Loucy (cell line): ENCODE data around the gene MCAM.

ENCODE experiments used
- H2AFZ ChIP-seq: fragments of 200-600 bp; sonication (generic); 2 replicates; pipeline ENCODE4 v1.6.0; 2016; ENCODE audit warnings: antibody characterized with exemption, mild to moderate bottlenecking, low read length, moderate library complexity
- H3F3A ChIP-seq: fragments of 200-600 bp; 2 replicates; pipeline ENCODE4 v1.6.0; 2016; ENCODE audit warnings: antibody characterized with exemption, low read depth, mild to moderate bottlenecking
- H3K27me3 ChIP-seq: fragments of 200-600 bp; sonication (generic); 2 replicates; pipeline ENCODE4 v1.6.1; 2014; ENCODE audit warnings: low read length, mild to moderate bottlenecking; ENCODE audit not compliant: insufficient read depth, poor library complexity, severe bottlenecking
- H3K36me3 ChIP-seq: fragments of 200-600 bp; sonication (generic); 2 replicates; pipeline ENCODE4 v1.6.1; 2016; ENCODE audit warnings: low read length; ENCODE audit not compliant: insufficient read depth
- H3K4me1 ChIP-seq: fragments of 200-600 bp; sonication (generic); 2 replicates; pipeline ENCODE4 v1.5.1; 2014; ENCODE audit warnings: low read length, mild to moderate bottlenecking; ENCODE audit not compliant: insufficient read depth, poor library complexity, severe bottlenecking
- H3K4me2 ChIP-seq: fragments of 200-600 bp; sonication (generic); 2 replicates; pipeline ENCODE4 v1.6.0; 2014; ENCODE audit warnings: antibody characterized with exemption, low read length, low read depth, mild to moderate bottlenecking; ENCODE audit not compliant: poor library complexity, severe bottlenecking
- H3K4me3 ChIP-seq: fragments of 200-600 bp; sonication (generic); 2 replicates; pipeline ENCODE4 v1.5.1; 2014; ENCODE audit warnings: low read length, mild to moderate bottlenecking, mixed read lengths; ENCODE audit not compliant: poor library complexity, severe bottlenecking
- H3K79me2 ChIP-seq: fragments of 200-600 bp; sonication (generic); 2 replicates; pipeline ENCODE4 v1.6.1; 2014; ENCODE audit warnings: low read length; ENCODE audit not compliant: insufficient read depth
- H3K9ac ChIP-seq: fragments of 200-600 bp; sonication (generic); 2 replicates; pipeline ENCODE4 v1.6.0; 2014; ENCODE audit warnings: mild to moderate bottlenecking, low read depth, low read length, moderate library complexity; ENCODE audit not compliant: poor library complexity, severe bottlenecking
- H3K9me2 ChIP-seq: fragments of 200-600 bp; sonication (generic); replicated peaks from 2 replicates; pipeline ENCODE4 v1.6.1; 2016; ENCODE audit warnings: low read depth, low read length, mixed read lengths
- H3K9me3 ChIP-seq: fragments of 200-600 bp; sonication (generic); 2 replicates; pipeline ENCODE4 v1.6.1; 2014; ENCODE audit warnings: mild to moderate bottlenecking, antibody characterized with exemption, low read length, low read depth; ENCODE audit not compliant: insufficient read depth
- H4K20me1 ChIP-seq: fragments of 200-600 bp; sonication (generic); 2 replicates; pipeline ENCODE4 v1.6.0; 2014; ENCODE audit warnings: antibody characterized with exemption, low read length, mild to moderate bottlenecking; ENCODE audit not compliant: insufficient read depth, poor library complexity, severe bottlenecking
- EZH2phosphoT487 ChIP-seq: fragments of 200-600 bp; IDR thresholded peaks from 2 replicates; pipeline ENCODE4 v1.6.1; 2018; ENCODE audit warnings: antibody characterized with exemption, mild to moderate bottlenecking, moderate library complexity, borderline replicate concordance
- TF ChIP-seq, protein P1 (sequence below): fragments of 200-600 bp; sonication (generic); conservative IDR thresholded peaks from 2 replicates; pipeline ENCODE4 v1.5.1; 2014; ENCODE audit warnings: mild to moderate bottlenecking, antibody characterized with exemption, low read length

MCAM gene

DNA sequence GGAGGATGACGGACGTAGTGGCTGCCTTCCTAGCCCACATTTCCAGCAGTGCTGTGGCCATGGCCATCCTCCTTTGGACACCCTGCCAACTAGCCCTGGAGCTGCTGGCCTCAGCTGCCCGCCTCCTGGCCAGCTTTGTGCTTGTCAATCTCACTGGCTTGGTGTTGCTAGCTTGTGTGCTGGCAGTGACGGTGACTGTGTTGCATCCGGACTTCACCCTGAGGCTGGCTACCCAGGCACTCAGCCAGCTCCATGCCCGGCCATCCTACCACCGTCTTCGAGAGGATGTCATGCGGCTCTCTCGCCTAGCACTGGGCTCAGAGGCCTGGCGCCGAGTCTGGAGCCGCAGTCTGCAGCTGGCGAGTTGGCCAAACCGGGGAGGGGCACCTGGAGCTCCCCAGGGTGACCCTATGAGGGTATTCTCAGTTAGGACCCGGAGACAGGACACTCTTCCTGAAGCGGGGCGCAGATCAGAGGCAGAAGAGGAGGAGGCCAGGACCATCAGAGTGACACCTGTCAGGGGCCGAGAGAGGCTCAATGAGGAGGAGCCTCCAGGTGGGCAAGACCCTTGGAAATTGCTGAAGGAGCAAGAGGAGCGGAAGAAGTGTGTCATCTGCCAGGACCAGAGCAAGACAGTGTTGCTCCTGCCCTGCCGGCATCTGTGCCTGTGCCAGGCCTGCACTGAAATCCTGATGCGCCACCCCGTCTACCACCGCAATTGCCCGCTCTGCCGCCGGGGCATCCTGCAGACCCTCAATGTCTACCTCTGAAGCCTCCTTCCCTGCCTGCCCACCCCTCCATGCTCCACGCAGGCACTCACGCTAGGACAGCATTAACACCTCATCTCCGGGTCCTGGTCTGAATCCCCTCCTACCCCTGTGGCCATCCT lies 19.0 kb upstream of the MCAM start:
- no peaks in the 10 kb centered on the region for H3K9me3 ChIP-seq
- H3K79me2 ChIP-seq = peaks cover 39% of the 10 kb centered on the region
- H3K9me2 ChIP-seq = no peaks in the 10 kb centered on the region
- peak overlapping the region; percentile 99 for H3K4me2 ChIP-seq
- peaks cover 5% of the 10 kb centered on the region for H3K27me3 ChIP-seq
- H2AFZ ChIP-seq = no peak overlapping the region
- H3K4me3 ChIP-seq = peak overlapping the region; percentile 99
- peaks cover 9% of the 10 kb centered on the region for H4K20me1 ChIP-seq
- H3F3A ChIP-seq = no peaks in the 10 kb centered on the region
- H3K36me3 ChIP-seq = no peaks in the 10 kb centered on the region
- peaks cover 51% of the 10 kb centered on the region for H3K4me1 ChIP-seq
- peak overlapping the region; percentile 100 for H3K9ac ChIP-seq
- no peak for TF ChIP-seq EZH2phosphoT487
- TF ChIP-seq, protein P1, sequence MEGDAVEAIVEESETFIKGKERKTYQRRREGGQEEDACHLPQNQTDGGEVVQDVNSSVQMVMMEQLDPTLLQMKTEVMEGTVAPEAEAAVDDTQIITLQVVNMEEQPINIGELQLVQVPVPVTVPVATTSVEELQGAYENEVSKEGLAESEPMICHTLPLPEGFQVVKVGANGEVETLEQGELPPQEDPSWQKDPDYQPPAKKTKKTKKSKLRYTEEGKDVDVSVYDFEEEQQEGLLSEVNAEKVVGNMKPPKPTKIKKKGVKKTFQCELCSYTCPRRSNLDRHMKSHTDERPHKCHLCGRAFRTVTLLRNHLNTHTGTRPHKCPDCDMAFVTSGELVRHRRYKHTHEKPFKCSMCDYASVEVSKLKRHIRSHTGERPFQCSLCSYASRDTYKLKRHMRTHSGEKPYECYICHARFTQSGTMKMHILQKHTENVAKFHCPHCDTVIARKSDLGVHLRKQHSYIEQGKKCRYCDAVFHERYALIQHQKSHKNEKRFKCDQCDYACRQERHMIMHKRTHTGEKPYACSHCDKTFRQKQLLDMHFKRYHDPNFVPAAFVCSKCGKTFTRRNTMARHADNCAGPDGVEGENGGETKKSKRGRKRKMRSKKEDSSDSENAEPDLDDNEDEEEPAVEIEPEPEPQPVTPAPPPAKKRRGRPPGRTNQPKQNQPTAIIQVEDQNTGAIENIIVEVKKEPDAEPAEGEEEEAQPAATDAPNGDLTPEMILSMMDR = no peak

DNA sequence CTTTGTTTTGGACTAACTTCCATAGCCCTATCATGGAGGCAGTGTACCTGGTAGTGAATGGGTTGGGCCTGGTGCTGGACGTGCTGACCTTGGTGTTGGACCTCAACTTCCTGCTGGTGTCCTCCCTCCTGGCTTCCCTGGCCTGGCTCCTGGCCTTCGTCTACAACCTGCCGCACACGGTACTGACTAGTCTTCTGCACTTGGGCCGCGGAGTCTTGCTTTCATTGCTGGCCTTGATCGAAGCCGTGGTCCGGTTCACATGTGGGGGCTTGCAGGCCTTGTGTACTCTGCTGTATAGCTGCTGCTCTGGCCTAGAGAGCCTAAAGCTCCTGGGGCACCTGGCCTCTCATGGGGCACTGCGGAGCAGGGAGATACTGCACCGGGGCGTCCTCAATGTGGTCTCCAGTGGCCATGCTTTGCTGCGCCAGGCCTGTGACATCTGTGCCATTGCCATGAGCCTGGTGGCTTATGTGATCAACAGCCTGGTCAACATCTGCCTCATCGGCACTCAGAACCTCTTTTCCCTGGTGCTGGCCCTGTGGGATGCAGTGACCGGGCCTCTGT lies 18.2 kb upstream of the MCAM start:
- H3K9me2 ChIP-seq = no peaks in the 10 kb centered on the region
- H3K36me3 ChIP-seq = no peaks in the 10 kb centered on the region
- TF ChIP-seq EZH2phosphoT487 = no peak
- TF ChIP-seq, protein P1 = no peak
- no peaks in the 10 kb centered on the region for H3F3A ChIP-seq
- peaks cover 39% of the 10 kb centered on the region for H3K79me2 ChIP-seq
- peaks cover 51% of the 10 kb centered on the region for H3K4me1 ChIP-seq
- H3K4me3 ChIP-seq = peak overlapping the region; percentile 99
- H3K9ac ChIP-seq = peak overlapping the region; percentile 100
- H3K4me2 ChIP-seq = peak overlapping the region; percentile 99
- H3K27me3 ChIP-seq = peaks cover 5% of the 10 kb centered on the region
- peaks cover 9% of the 10 kb centered on the region for H4K20me1 ChIP-seq
- no peaks in the 10 kb centered on the region for H3K9me3 ChIP-seq
- H2AFZ ChIP-seq = no peak overlapping the region

DNA sequence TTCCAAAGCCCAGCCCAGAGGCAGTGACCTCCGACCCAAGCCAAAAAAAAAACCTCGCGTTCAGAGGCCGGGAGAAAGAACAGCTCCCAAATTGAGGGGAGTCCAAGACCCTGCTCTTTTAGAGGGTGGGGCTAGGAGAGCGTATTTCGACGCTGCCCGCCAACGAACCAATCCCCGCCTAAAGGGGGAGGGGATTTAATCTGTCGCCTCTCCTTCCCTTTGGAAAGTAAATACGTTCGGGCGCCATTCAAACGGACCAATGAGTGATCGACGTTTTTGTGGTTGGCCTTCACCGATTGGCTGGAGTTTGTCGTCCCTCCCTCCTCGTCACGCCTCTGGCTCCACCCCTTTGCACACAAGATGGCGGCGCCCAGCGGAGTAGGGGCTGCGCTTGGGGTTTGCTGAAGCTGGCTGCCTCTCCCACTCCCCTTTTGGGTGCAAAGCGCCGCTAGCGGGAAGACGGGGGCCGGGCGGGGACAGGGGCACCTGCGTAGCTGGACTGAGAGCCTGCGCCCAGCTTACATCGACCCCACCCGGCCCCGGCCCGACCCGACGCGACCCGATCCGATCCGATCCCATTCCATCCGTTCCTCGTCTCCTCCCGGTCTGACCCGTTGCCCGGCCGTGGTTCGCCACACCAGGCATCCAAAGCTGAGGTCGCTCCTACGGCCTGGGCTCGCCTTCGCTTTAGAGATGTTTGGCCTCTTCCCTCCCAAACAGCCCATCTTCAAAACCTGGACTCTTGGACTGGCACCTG lies 17.4 kb upstream of the MCAM start, which contains the start of gene RNF26:
Gene RNF26 (plus strand): TSS at position 354 of the 757 bp plus-strand sequence. CDS start 596 bp downstream, outside the sequence.
- TF ChIP-seq, protein P1 = no peak
- TF ChIP-seq EZH2phosphoT487 = no peak
- H3K36me3 ChIP-seq = no peaks in the 10 kb centered on the region
- peaks cover 5% of the 10 kb centered on the region for H3K27me3 ChIP-seq
- peak within 1 kb of the TSS; percentile 99 for H3K4me3 ChIP-seq
- H3K9ac ChIP-seq = peak within 1 kb of the TSS; percentile 100
- no peaks in the 10 kb centered on the region for H3K9me3 ChIP-seq
- H3K4me2 ChIP-seq = peak within 1 kb of the TSS; percentile 99
- H4K20me1 ChIP-seq = peaks cover 9% of the 10 kb centered on the region
- no peaks in the 10 kb centered on the region for H3F3A ChIP-seq
- H2AFZ ChIP-seq = peak within 1 kb of the TSS; percentile 82
- peaks cover 51% of the 10 kb centered on the region for H3K4me1 ChIP-seq
- H3K79me2 ChIP-seq = peaks cover 39% of the 10 kb centered on the region
- no peaks in the 10 kb centered on the region for H3K9me2 ChIP-seq
